ENCODE measurements around the gene C2orf80.

Gene C2orf80

DNA sequence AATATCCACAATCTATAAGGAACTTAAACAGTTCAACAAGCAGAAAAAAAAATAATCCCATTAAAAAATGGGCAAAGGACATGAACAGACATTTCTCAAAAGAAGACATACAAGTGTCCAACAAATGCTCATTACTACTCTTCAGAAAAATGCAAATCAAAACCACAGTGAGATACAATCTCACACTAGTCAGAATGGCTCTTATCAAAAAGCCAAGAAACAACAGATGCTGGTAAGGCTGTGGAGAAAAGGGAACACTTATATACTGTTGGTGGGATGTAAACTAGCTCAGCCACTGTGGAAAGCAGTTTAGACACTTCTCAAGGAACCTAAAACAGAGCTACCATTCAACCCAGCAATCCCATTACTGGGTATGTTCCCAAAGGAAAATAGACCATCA, 36.7 kb downstream of the C2orf80 start:
- Histone ChIP-seq H2BK15ac (ENCODE audit: low read length) (no peak overlapping the region), H3K79me1 (ENCODE audit: low read depth, low read length) (no peaks in the 10 kb centered on the region), H3K27me3 (ENCODE audit: control insufficient read depth in 3 of 3, insufficient read depth in 3 of 3, low read depth in 1 of 3, low read length in 3 of 3) (no peaks in the 10 kb centered on the region), H3K18ac (ENCODE audit: low read length) (no peak overlapping the region), H3K4me2 (ENCODE audit: insufficient read depth, low read length, poor library complexity, severe bottlenecking) (no peak overlapping the region), H3K14ac (ENCODE audit: low read length) (no peak overlapping the region), H2BK12ac (ENCODE audit: low read length) (no peak overlapping the region), H2AFZ (ENCODE audit: low read length) (no peak overlapping the region), H3K27ac (replicated peaks; ENCODE audit: low read length) (no peak overlapping the region), H3K23ac (ENCODE audit: low read depth, low read length, poor library complexity) (no peak overlapping the region), H4K8ac (ENCODE audit: low read depth, low read length) (no peak overlapping the region), H3K9ac (ENCODE audit: low read depth, low read length, poor library complexity) (no peak overlapping the region), H3K4me3 (ENCODE audit: low read length in 2 of 2) (no peak overlapping the region), H4K91ac (ENCODE audit: low read depth, low read length, poor library complexity) (no peak overlapping the region), H3K4me1 (ENCODE audit: control insufficient read depth in 2 of 2, insufficient read depth in 1 of 2, low read depth in 1 of 2, low read length in 2 of 2) (no peaks in the 10 kb centered on the region), H2BK120ac (ENCODE audit: low read depth, low read length) (no peak overlapping the region), H2AK5ac (ENCODE audit: low read depth, low read length) (no peak overlapping the region), H3K36me3 (replicated peaks in 1 of 2; ENCODE audit: control insufficient read depth in 2 of 2, insufficient read depth in 2 of 2, low read length in 2 of 2) (no peaks in the 10 kb centered on the region), H3K4ac (ENCODE audit: low read length) (no peak overlapping the region), H2BK5ac (ENCODE audit: low read length) (no peak overlapping the region), H3K9me3 (replicated peaks in 1 of 2; ENCODE audit: control insufficient read depth in 2 of 2, insufficient read depth in 1 of 2, low read depth in 1 of 2, low read length in 2 of 2) (peaks cover 0 to 2% of the 10 kb centered on the region in 2 donors)
- DNase-seq (ENCODE audit: low spot score), result no peak

DNA sequence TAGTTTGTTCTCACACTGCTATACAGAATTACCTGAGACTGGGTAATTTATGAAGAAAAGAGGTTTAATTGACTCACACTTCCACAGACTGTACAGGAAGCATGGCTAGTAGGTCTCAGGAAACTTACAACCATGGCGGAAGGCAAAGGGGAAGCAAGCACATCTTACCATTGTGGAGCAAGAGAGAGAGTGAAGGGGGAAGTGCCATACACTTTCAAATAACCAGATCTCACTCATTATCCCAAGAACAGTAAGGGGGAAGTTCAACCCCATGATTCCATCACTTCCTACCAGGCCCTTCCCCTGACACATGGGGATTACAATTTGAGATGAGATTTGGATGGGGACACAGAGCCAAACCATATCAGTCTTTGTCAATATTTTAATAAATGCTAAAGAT, 38.9 kb downstream of the C2orf80 start:
- no peak overlapping the region for H2BK120ac ChIP-seq (ENCODE audit: low read depth, low read length)
- H3K27me3 ChIP-seq (ENCODE audit: control insufficient read depth in 3 of 3, insufficient read depth in 3 of 3, low read depth in 1 of 3, low read length in 3 of 3), result no peaks in the 10 kb centered on the region
- H4K91ac ChIP-seq (ENCODE audit: low read depth, low read length, poor library complexity), result no peak overlapping the region
- H2BK15ac ChIP-seq (ENCODE audit: low read length), result no peak overlapping the region
- no peak overlapping the region for H3K4me3 ChIP-seq (ENCODE audit: low read length in 2 of 2)
- no CpG with 5 or more reads among the region's 1 CpG for WGBS, 2 donors (ENCODE audit: extremely low coverage in 2 of 2, insufficient read length in 2 of 2, insufficient replicate concordance in 1 of 2)
- no peak overlapping the region for H2AK5ac ChIP-seq (ENCODE audit: low read depth, low read length)
- H3K79me1 ChIP-seq (ENCODE audit: low read depth, low read length), result no peaks in the 10 kb centered on the region
- DNase-seq (ENCODE audit: low spot score), result no peak
- no peak overlapping the region for H3K14ac ChIP-seq (ENCODE audit: low read length)
- H3K9me3 ChIP-seq (replicated peaks in 1 of 2; ENCODE audit: control insufficient read depth in 2 of 2, insufficient read depth in 1 of 2, low read depth in 1 of 2, low read length in 2 of 2), result peaks cover 0 to 2% of the 10 kb centered on the region in 2 donors
- no peak overlapping the region for H3K27ac ChIP-seq (replicated peaks; ENCODE audit: low read length)
- no peak overlapping the region for H3K4me2 ChIP-seq (ENCODE audit: insufficient read depth, low read length, poor library complexity, severe bottlenecking)
- no peak overlapping the region for H3K9ac ChIP-seq (ENCODE audit: low read depth, low read length, poor library complexity)
- H2AFZ ChIP-seq (ENCODE audit: low read length), result no peak overlapping the region
- no peak overlapping the region for H2BK12ac ChIP-seq (ENCODE audit: low read length)
- no peak overlapping the region for H3K18ac ChIP-seq (ENCODE audit: low read length)
- H3K4ac ChIP-seq (ENCODE audit: low read length), result no peak overlapping the region
- no peak overlapping the region for H2BK5ac ChIP-seq (ENCODE audit: low read length)
- no peak overlapping the region for H4K8ac ChIP-seq (ENCODE audit: low read depth, low read length)
- no peaks in the 10 kb centered on the region for H3K36me3 ChIP-seq (replicated peaks in 1 of 2; ENCODE audit: control insufficient read depth in 2 of 2, insufficient read depth in 2 of 2, low read length in 2 of 2)
- H3K4me1 ChIP-seq (ENCODE audit: control insufficient read depth in 2 of 2, insufficient read depth in 1 of 2, low read depth in 1 of 2, low read length in 2 of 2), result peaks cover 0 to 5% of the 10 kb centered on the region in 2 donors
- H3K23ac ChIP-seq (ENCODE audit: low read depth, low read length, poor library complexity), result no peak overlapping the region

GRCh38 chr2:208150094-208150493, 39.7 kb downstream of the C2orf80 start:
- H3K9me3 ChIP-seq (replicated peaks in 1 of 2; ENCODE audit: control insufficient read depth in 2 of 2, insufficient read depth in 1 of 2, low read depth in 1 of 2, low read length in 2 of 2), result peaks cover 0 to 2% of the 10 kb centered on the region in 2 donors
- no peaks in the 10 kb centered on the region for H3K36me3 ChIP-seq (replicated peaks in 1 of 2; ENCODE audit: control insufficient read depth in 2 of 2, insufficient read depth in 2 of 2, low read length in 2 of 2)
- H3K27ac ChIP-seq (replicated peaks; ENCODE audit: low read length), result no peak overlapping the region
- no peak overlapping the region for H2AK5ac ChIP-seq (ENCODE audit: low read depth, low read length)
- no peak overlapping the region for H3K23ac ChIP-seq (ENCODE audit: low read depth, low read length, poor library complexity)
- DNase-seq (ENCODE audit: low spot score), result no peak
- no peak overlapping the region for H2BK15ac ChIP-seq (ENCODE audit: low read length)
- H3K4ac ChIP-seq (ENCODE audit: low read length), result no peak overlapping the region
- no peak overlapping the region for H3K18ac ChIP-seq (ENCODE audit: low read length)
- no peak overlapping the region for H2BK5ac ChIP-seq (ENCODE audit: low read length)
- H3K4me1 ChIP-seq (ENCODE audit: control insufficient read depth in 2 of 2, insufficient read depth in 1 of 2, low read depth in 1 of 2, low read length in 2 of 2), result peaks cover 0 to 7% of the 10 kb centered on the region in 2 donors
- H3K79me1 ChIP-seq (ENCODE audit: low read depth, low read length), result no peaks in the 10 kb centered on the region
- H2BK12ac ChIP-seq (ENCODE audit: low read length), result no peak overlapping the region
- no peak overlapping the region for H2BK120ac ChIP-seq (ENCODE audit: low read depth, low read length)
- H4K91ac ChIP-seq (ENCODE audit: low read depth, low read length, poor library complexity), result no peak overlapping the region
- no peak overlapping the region for H4K8ac ChIP-seq (ENCODE audit: low read depth, low read length)
- H3K14ac ChIP-seq (ENCODE audit: low read length), result no peak overlapping the region
- no peak overlapping the region for H2AFZ ChIP-seq (ENCODE audit: low read length)
- H3K4me2 ChIP-seq (ENCODE audit: insufficient read depth, low read length, poor library complexity, severe bottlenecking), result no peak overlapping the region
- H3K9ac ChIP-seq (ENCODE audit: low read depth, low read length, poor library complexity), result no peak overlapping the region
- H3K27me3 ChIP-seq (ENCODE audit: control insufficient read depth in 3 of 3, insufficient read depth in 3 of 3, low read depth in 1 of 3, low read length in 3 of 3), result no peaks in the 10 kb centered on the region
- H3K4me3 ChIP-seq (ENCODE audit: low read length in 2 of 2), result no peak overlapping the region

DNA sequence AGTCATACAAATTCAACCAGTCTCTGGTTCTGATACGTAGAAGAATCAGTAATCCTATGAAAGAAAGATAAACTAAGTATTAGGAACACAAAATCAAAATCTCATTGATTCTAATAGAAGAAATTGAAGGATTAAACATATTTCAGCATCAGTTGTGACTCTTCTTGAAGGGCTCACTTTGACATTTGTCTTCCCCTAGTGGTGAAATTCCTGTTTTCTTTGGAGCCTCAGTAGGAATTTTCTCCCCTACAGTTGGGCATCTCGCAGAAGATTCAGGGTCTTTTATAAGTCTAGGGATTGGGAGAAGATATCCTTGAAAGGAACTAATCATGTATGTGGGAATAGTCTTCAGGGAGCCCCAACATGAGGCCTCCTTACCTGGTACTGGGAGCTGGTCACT, 41.0 kb downstream of the C2orf80 start:
- Histone ChIP-seq H3K18ac (ENCODE audit: low read length) (no peak overlapping the region), H3K27ac (replicated peaks; ENCODE audit: low read length) (no peak overlapping the region), H3K4me2 (ENCODE audit: insufficient read depth, low read length, poor library complexity, severe bottlenecking) (no peak overlapping the region), H4K91ac (ENCODE audit: low read depth, low read length, poor library complexity) (no peak overlapping the region), H2AFZ (ENCODE audit: low read length) (no peak overlapping the region), H2BK120ac (ENCODE audit: low read depth, low read length) (no peak overlapping the region), H3K9me3 (replicated peaks in 1 of 2; ENCODE audit: control insufficient read depth in 2 of 2, insufficient read depth in 1 of 2, low read depth in 1 of 2, low read length in 2 of 2) (no peaks in the 10 kb centered on the region), H4K8ac (ENCODE audit: low read depth, low read length) (no peak overlapping the region), H3K36me3 (replicated peaks in 1 of 2; ENCODE audit: control insufficient read depth in 2 of 2, insufficient read depth in 2 of 2, low read length in 2 of 2) (no peaks in the 10 kb centered on the region), H3K79me1 (ENCODE audit: low read depth, low read length) (no peaks in the 10 kb centered on the region), H2BK12ac (ENCODE audit: low read length) (no peak overlapping the region), H3K4me3 (ENCODE audit: low read length in 2 of 2) (no peak overlapping the region), H2BK15ac (ENCODE audit: low read length) (no peak overlapping the region), H3K9ac (ENCODE audit: low read depth, low read length, poor library complexity) (no peak overlapping the region), H3K4me1 (ENCODE audit: control insufficient read depth in 2 of 2, insufficient read depth in 1 of 2, low read depth in 1 of 2, low read length in 2 of 2) (peaks cover 0 to 7% of the 10 kb centered on the region in 2 donors), H2BK5ac (ENCODE audit: low read length) (no peak overlapping the region), H3K27me3 (ENCODE audit: control insufficient read depth in 3 of 3, insufficient read depth in 3 of 3, low read depth in 1 of 3, low read length in 3 of 3) (no peaks in the 10 kb centered on the region), H3K23ac (ENCODE audit: low read depth, low read length, poor library complexity) (no peak overlapping the region), H2AK5ac (ENCODE audit: low read depth, low read length) (no peak overlapping the region), H3K4ac (ENCODE audit: low read length) (no peak overlapping the region), H3K14ac (ENCODE audit: low read length) (no peak overlapping the region)
- no peak for DNase-seq (ENCODE audit: low spot score)
- no CpG with 5 or more reads among the region's 2 CpGs for WGBS, 2 donors (ENCODE audit: extremely low coverage in 2 of 2, insufficient read length in 2 of 2, insufficient replicate concordance in 1 of 2)

Measured in neuronal stem cell (in vitro differentiated cells).